ENCODE measurements around the gene LRRC37A2.
"Not testable (repeated sequence)": the region's sequence is repeated elsewhere in the genome, so short reads cannot be mapped to it uniquely, and the experiment has no call there.

Gene LRRC37A2

DNA sequence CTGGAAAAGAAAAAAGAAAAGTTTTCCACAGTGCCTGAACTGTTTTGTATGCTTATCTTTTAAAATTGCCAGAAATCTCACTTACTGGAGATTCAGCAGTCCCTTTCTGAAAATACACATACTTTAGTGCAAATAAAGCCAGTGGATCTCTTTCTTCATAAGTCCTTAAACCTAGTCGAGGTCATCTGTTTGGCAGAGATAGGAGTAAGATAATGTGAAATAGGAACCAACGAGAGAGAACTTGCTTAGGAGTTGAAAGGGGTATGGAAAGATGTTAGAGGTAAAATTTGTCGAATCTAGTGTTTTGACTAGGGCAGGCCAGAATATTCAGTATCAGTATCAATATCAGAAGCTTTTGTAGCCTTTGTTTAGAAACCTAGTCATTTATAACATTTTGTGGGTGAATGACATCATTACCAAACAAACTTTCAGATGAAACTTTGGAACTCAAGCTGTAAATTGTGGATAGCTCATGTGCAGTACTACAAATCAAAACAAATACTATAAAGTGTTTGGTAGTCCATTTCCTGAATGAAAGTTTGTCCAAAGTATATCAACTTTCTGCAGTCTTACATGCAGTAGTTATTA lies 86.2 kb downstream of the LRRC37A2 start:
- not testable (repeated sequence) for DNase-seq

DNA sequence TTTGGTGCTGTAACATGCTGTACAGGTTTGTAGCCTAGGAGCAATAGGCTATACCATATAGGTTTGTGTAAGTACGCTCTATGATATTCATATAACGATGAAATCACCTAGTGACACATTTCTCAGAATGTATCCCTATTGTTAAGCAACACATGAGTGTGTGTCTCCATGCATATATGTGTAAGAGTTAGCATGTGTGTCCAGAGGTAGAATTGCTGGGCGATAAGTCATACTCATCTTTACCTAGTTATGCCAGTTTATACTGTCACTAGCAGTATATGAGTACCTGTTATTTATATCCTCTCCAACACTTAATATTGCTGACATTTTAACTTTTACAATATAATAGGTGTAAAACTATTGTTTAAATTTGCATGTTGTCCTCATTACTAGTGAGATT lies 88.5 kb downstream of the LRRC37A2 start:
- DNase-seq: not testable (repeated sequence)

DNA sequence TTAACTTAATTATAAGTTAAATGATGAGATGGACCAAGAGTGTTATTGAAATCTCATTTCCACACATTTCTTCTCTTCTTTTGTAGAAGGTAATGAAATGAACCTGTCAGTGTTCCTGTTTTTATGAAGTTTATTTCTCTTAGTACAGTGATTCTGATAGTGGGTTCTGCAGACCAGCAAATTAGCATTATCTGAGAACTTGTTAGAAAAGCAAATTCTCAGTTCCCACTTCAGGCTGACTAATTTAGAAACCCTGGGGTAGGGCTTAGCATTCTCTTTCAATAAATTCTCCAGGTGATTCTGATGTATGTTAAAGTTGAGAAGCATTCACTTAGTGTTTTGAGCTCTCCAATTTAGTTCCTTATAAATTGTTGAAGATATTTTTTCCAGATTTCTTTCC lies 90.9 kb downstream of the LRRC37A2 start:
- not testable (repeated sequence) for DNase-seq

Measured in activated T-cell treated with anti-CD3 and anti-CD28 coated beads, Interleukin-2, amount 50 U/mL, for 1 hour (primary cell).